ENCODE results near the gene AMBRA1. TPM values are rescaled to one million over a fixed set of nuclear protein-coding genes. Genes with fewer than 3 reads are reported as not detected.

The AMBRA1 gene
- total and polyA plus RNA-seq, 2 donors (not counting 3 experiments of a cell fraction or from before 2014, with no cell fraction given), result 18.4 to 32.4 TPM

DNA sequence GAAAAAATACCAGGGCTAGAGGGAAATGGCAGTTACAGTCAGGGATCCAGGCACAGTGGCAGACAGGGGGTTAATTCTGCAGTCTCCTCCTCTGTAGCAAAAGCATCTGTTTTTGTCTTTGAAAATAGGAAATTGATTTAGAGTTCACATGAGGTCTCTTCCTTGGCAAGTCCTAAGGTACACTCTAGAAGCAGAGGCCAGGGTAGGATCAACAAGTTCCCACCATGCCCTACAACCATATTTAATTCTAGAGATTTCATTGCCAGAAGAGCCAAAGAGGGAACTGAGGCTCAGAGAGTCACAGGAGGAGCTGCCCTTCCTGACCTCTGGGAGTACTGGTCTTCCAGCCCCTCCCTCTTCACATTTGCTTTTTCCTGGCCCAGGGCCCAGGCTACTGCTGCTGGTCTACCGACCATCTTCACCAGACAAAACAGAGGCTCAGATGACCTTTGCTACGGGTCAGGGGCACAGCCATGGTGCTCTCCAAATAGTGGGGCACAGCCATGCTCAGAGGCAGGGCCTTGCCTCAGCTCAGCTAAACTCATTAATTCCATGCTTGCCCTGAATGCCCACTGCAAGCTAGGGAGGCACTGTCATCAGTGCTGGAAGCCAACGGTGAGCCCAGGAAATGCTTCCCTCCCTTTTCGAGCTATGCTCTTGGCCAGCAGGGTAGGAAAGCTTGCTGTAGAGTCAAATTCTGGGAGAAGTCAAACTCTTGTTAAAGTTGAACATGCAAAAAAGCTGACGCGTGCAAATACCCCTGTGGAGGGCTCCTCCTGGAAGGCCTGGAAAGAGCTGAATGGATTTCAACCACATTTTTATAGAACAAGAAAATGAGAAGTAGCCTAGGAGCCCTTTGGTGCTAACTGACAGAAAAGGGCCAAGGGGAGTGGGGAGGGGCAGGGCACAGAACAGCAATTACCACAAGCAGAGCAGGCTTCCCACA, 190.6 kb downstream of the AMBRA1 start:
- DNase-seq (ENCODE audit: low read depth, low spot score), result no peak
- Histone ChIP-seq H3K4me2 (ENCODE audit: insufficient read depth, low read length) (no peak overlapping the region), H3K79me2 (ENCODE audit: control insufficient read depth, insufficient read depth, low read length) (no peaks in the 10 kb centered on the region), H4K20me1 (replicated peaks; ENCODE audit: control insufficient read depth, extremely low read depth, insufficient read depth, low read length) (no peaks in the 10 kb centered on the region), H3K36me3 (ENCODE audit: control insufficient read depth in 2 of 2, extremely low read depth in 1 of 2, insufficient read depth in 2 of 2, low read length in 2 of 2) (peaks cover 0 to 11% of the 10 kb centered on the region in 2 experiments), H3K4me1 (ENCODE audit: control insufficient read depth, extremely low read depth, insufficient read depth, low read length) (no peaks in the 10 kb centered on the region), H3K4me3 (replicated peaks in 1 of 3; ENCODE audit: insufficient read depth in 1 of 3, low read depth in 1 of 3, low read length in 3 of 3) (no peak overlapping the region), H3K9me1 (replicated peaks; ENCODE audit: control insufficient read depth, extremely low read depth, insufficient read depth, low read length) (no peaks in the 10 kb centered on the region), H3K9me3 (replicated peaks; ENCODE audit: control insufficient read depth, insufficient read depth, low read length) (no peaks in the 10 kb centered on the region), H3K27me3 (ENCODE audit: control insufficient read depth in 2 of 2, insufficient read depth in 2 of 2, low read length in 2 of 2) (no peaks in the 10 kb centered on the region), H2AFZ (ENCODE audit: low read depth, low read length) (no peak overlapping the region), H3K27ac (ENCODE audit: insufficient read depth, low read depth, low read length) (no peak overlapping the region), H3K9ac (replicated peaks; ENCODE audit: extremely low read depth, insufficient read depth, low read length) (no peak overlapping the region)
- intact Hi-C loops (cut with micrococcal nuclease) (no loop called here), dilution Hi-C loops (cut with MboI; ENCODE audit: extremely low pct_ligation_motif_present, low sequenced_read_pairs) (no loop called here)
- ChIA-PET POLR2A (no interaction called here), CTCF (interaction anchor here (1.0 to 3.0 kb wide), 4 partner anchors 11 to 126 kb away, joined by 3 to 12 read pairs (median 6); partner anchors contain the start of gene CHRM4)
- no peak for FAIRE-seq
- TF ChIP-seq, protein P1, sequence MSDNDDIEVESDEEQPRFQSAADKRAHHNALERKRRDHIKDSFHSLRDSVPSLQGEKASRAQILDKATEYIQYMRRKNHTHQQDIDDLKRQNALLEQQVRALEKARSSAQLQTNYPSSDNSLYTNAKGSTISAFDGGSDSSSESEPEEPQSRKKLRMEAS (IDR thresholded peaks at IDR 0.05; ENCODE audit: insufficient read depth, insufficient read length), result no peak
- TF ChIP-seq POLR2AphosphoS5 (IDR thresholded peaks at IDR 0.05; ENCODE audit: insufficient read depth, low read depth, low read length), result no peak
- TF ChIP-seq POLR2A (IDR thresholded peaks at IDR 0.05; ENCODE audit: low read depth, low read length), result no peak
- no peak for TF ChIP-seq EZH2 (IDR thresholded peaks at IDR 0.05; ENCODE audit: borderline replicate concordance, low read depth, low read length, severe bottlenecking)
- TF ChIP-seq, protein P2, sequence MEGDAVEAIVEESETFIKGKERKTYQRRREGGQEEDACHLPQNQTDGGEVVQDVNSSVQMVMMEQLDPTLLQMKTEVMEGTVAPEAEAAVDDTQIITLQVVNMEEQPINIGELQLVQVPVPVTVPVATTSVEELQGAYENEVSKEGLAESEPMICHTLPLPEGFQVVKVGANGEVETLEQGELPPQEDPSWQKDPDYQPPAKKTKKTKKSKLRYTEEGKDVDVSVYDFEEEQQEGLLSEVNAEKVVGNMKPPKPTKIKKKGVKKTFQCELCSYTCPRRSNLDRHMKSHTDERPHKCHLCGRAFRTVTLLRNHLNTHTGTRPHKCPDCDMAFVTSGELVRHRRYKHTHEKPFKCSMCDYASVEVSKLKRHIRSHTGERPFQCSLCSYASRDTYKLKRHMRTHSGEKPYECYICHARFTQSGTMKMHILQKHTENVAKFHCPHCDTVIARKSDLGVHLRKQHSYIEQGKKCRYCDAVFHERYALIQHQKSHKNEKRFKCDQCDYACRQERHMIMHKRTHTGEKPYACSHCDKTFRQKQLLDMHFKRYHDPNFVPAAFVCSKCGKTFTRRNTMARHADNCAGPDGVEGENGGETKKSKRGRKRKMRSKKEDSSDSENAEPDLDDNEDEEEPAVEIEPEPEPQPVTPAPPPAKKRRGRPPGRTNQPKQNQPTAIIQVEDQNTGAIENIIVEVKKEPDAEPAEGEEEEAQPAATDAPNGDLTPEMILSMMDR (IDR thresholded peaks at IDR 0.05; ENCODE audit: extremely low read depth in 1 of 2, insufficient read depth in 1 of 2, low read depth in 1 of 2, low read length in 2 of 2), result no peak
- no peak for TF ChIP-seq JUN (IDR thresholded peaks at IDR 0.05; ENCODE audit: borderline replicate concordance, insufficient read depth, insufficient read length, low read depth)
- TF ChIP-seq GATA2 (IDR thresholded peaks at IDR 0.05; ENCODE audit: insufficient read depth, insufficient read length, low read depth, low read length), result no peak
- no peak for TF ChIP-seq FOS (IDR thresholded peaks at IDR 0.05; ENCODE audit: borderline replicate concordance, insufficient read depth, low read length)
- no peak for TF ChIP-seq MYC (IDR thresholded peaks at IDR 0.05; ENCODE audit: low read depth, low read length)
- BruUV-seq (replicated peaks), result no TSS peak
